HFF-Myc (cell line): ENCODE data around the gene TXNDC15.
"Not testable (repeated sequence)": the region's sequence is repeated elsewhere in the genome, so short reads cannot be mapped to it uniquely, and the experiment has no call there.

Experiments used
- DNase-seq: peaks from one replicate; pipeline ENCODE4 v3.0.0-alpha.2; 2011; ENCODE audit warnings: low read depth; ENCODE audit errors: extremely low read depth
- H3K4me3 ChIP-seq: replicated peaks from 2 replicates; pipeline ENCODE4 v1.5.1; 2011; ENCODE audit warnings: low read depth, mild to moderate bottlenecking, control low read depth, low read length
- TF ChIP-seq, protein P1 (sequence below): IDR thresholded peaks from 2 replicates; pipeline ENCODE4 v1.5.1; 2012; ENCODE audit warnings: mild to moderate bottlenecking, low read depth, low read length, control low read depth; ENCODE audit errors: missing control alignments

Gene TXNDC15

GRCh38 chr5:134873987-134874830 is at the start of gene TXNDC15:
TSS of gene TXNDC15 (plus strand) at chr5:134874371. CDS start at chr5:134874428, 57 bp downstream.
- H3K4me3 ChIP-seq: peak within 1 kb of the TSS; percentile 72
- TF ChIP-seq, protein P1, sequence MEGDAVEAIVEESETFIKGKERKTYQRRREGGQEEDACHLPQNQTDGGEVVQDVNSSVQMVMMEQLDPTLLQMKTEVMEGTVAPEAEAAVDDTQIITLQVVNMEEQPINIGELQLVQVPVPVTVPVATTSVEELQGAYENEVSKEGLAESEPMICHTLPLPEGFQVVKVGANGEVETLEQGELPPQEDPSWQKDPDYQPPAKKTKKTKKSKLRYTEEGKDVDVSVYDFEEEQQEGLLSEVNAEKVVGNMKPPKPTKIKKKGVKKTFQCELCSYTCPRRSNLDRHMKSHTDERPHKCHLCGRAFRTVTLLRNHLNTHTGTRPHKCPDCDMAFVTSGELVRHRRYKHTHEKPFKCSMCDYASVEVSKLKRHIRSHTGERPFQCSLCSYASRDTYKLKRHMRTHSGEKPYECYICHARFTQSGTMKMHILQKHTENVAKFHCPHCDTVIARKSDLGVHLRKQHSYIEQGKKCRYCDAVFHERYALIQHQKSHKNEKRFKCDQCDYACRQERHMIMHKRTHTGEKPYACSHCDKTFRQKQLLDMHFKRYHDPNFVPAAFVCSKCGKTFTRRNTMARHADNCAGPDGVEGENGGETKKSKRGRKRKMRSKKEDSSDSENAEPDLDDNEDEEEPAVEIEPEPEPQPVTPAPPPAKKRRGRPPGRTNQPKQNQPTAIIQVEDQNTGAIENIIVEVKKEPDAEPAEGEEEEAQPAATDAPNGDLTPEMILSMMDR: no peak
- DNase-seq: peak; percentile 45

- DNase-seq: no peak
- TF ChIP-seq, protein P1: no peak
- no peak overlapping the region for H3K4me3 ChIP-seq
Measured at GRCh38 chr5:134824681-134825080, 49.5 kb upstream of the TXNDC15 start.

- H3K4me3 ChIP-seq: no peak overlapping the region
- TF ChIP-seq, protein P1: no peak
- DNase-seq: no peak
Measured at GRCh38 chr5:134825212-134825611, 49.0 kb upstream of the TXNDC15 start.

- TF ChIP-seq, protein P1: no peak
- DNase-seq: no peak
- no peak overlapping the region for H3K4me3 ChIP-seq
Measured at GRCh38 chr5:134833340-134834032, 40.7 kb upstream of the TXNDC15 start.

DNA sequence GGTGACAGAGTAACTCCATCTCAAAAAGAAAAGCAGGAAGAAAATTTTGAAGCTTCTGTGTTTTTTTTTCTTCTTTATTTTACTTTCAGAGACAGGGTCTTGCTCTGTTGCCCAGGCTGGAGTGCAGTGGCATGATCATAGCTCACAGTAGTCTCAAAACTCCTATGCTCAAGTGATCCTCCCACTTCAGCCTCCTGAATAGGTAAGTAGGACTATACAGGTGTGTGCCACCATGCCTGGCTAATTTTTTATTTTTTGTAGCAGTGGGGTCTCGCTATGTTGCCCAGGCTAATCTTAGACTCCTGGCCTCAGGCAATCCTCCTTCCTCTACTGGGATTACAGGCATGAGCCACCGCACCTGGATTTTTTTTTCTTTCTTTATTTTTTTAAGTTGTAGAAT is 38.5 kb upstream of the TXNDC15 start:
- no peak for DNase-seq
- no peak overlapping the region for H3K4me3 ChIP-seq
- TF ChIP-seq, protein P1: no peak

- TF ChIP-seq, protein P1: no peak
- DNase-seq: no peak
Measured at GRCh38 chr5:134837530-134838181, 36.5 kb upstream of the TXNDC15 start.

DNA sequence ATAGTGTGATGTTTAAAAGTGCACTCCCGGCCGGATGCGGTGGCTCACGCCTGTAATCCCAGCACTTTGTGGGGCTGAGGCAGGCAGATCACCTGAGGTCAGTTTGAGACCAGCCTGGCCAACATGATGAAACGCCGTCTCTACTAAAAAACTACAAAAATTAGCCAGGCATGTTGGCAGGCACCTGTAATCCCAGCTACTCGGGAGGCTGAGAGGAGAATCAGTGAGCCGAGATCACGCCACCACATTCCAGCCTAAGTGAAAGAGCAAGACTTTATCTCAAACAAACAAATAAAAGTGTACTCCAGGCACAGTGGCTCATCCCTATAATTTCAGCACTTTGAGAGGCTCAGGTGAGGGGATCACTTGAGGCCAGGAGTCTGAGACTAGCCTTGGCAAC is 35.8 kb upstream of the TXNDC15 start:
- not testable (repeated sequence) for H3K4me3 ChIP-seq, DNase-seq

More at GRCh38 chr5:134837530-134838181, 36.5 kb upstream of the TXNDC15 start:
- H3K4me3 ChIP-seq: no peak overlapping the region
